Body of pancreas (tissue), 4 donors: Measurements from ENCODE around the gene YY1AP1.

ENCODE experiments used
- POLR2A ChIP-seq, 3 donors: fragments of 450-650 bp; IDR thresholded peaks; one replicate each; pipeline ENCODE4 v1.6.1; 2016; ENCODE audit warnings: antibody characterized with exemption in 3 of 3, mild to moderate bottlenecking in 2 of 3
- TF ChIP-seq, protein P1 (sequence below), 7 experiments: fragments of 450-650 bp in 4 of 7; fragments of 200-600 bp in 3 of 7; sonication (generic) in 3 of 7; IDR thresholded peaks; one replicate each; pipeline ENCODE4 v1.5.1; 2016 to 2019; ENCODE audit warnings: antibody characterized with exemption in 7 of 7

DNA sequence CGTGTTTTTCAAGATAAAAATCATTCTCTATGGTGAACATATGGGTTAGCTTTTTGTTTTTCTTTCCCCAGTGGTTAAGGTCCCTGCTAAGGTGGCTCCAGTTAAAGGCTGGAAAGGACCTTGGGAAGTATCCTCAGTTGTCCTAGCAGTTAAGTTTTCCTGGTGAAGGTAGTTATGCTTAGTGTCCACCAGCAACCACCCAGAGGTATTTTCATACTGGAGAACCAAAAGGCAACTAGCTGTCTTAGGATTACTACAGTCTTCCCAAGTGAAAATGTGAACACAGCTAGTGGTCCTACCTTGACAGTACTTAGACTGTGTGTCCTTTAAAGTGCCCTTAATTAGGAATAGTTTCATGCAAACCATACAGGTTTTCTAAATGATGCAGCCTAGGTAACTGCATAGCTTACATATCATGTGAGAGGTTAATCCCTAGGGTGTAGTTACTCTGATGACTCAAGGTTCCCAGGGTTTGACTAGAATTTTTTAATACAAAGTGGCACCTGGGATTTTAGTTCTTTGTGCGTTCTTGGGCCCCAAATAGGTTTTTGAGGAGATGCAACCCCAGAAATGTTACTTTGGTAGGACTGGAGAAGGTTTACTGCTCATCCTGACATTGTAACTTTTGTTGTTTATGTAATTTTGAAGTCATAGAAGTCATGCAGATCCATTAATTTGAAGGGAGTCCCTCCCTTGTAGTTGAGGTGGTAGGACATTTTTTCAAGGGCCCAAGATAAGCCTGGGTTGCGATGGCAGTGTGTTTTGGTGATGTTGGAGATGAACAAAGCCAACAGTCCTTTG, 36.5 kb downstream of the YY1AP1 start:
- TF ChIP-seq, protein P1, sequence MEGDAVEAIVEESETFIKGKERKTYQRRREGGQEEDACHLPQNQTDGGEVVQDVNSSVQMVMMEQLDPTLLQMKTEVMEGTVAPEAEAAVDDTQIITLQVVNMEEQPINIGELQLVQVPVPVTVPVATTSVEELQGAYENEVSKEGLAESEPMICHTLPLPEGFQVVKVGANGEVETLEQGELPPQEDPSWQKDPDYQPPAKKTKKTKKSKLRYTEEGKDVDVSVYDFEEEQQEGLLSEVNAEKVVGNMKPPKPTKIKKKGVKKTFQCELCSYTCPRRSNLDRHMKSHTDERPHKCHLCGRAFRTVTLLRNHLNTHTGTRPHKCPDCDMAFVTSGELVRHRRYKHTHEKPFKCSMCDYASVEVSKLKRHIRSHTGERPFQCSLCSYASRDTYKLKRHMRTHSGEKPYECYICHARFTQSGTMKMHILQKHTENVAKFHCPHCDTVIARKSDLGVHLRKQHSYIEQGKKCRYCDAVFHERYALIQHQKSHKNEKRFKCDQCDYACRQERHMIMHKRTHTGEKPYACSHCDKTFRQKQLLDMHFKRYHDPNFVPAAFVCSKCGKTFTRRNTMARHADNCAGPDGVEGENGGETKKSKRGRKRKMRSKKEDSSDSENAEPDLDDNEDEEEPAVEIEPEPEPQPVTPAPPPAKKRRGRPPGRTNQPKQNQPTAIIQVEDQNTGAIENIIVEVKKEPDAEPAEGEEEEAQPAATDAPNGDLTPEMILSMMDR (IDR thresholded peaks at IDR 0.05) = no peak
- no peak for TF ChIP-seq POLR2A (IDR thresholded peaks at IDR 0.05)
